Measurements from ENCODE around the gene ANKRD17.

ANKRD17 gene

GRCh38 chr4:73109493-73109892 lies 149.1 kb downstream of the ANKRD17 start:
- H3K4me3 ChIP-seq (ENCODE audit: low read depth in 1 of 2, low read length in 2 of 2): no peak overlapping the region
- H3K9me3 ChIP-seq (ENCODE audit: control insufficient read depth in 1 of 2, low read length in 2 of 2): no peaks in the 10 kb centered on the region
- no peak overlapping the region for H3K27ac ChIP-seq (ENCODE audit: low read length)
- no peaks in the 10 kb centered on the region for H3K27me3 ChIP-seq (ENCODE audit: low read depth, low read length)
- H3K4me1 ChIP-seq (ENCODE audit: control insufficient read depth in 1 of 2, insufficient read depth in 2 of 2, low read length in 2 of 2): no peaks in the 10 kb centered on the region
- H3K36me3 ChIP-seq (ENCODE audit: control insufficient read depth in 1 of 2, insufficient read depth in 2 of 2, low read length in 2 of 2): peaks cover 32 to 56% of the 10 kb centered on the region in 2 donors

- no peaks in the 10 kb centered on the region for H3K27me3 ChIP-seq (ENCODE audit: low read depth, low read length)
- H3K9me3 ChIP-seq (ENCODE audit: control insufficient read depth in 1 of 2, low read length in 2 of 2): no peaks in the 10 kb centered on the region
- no peak overlapping the region for H3K4me3 ChIP-seq (ENCODE audit: low read depth in 1 of 2, low read length in 2 of 2)
- H3K4me1 ChIP-seq (ENCODE audit: control insufficient read depth in 1 of 2, insufficient read depth in 2 of 2, low read length in 2 of 2): no peaks in the 10 kb centered on the region
- no peak overlapping the region for H3K27ac ChIP-seq (ENCODE audit: low read length)
- peaks cover 40 to 65% of the 10 kb centered on the region in 2 donors for H3K36me3 ChIP-seq (ENCODE audit: control insufficient read depth in 1 of 2, insufficient read depth in 2 of 2, low read length in 2 of 2)
Measured at GRCh38 chr4:73104695-73105094, 153.9 kb downstream of the ANKRD17 start.

GRCh38 chr4:73103799-73104503 lies 154.6 kb downstream of the ANKRD17 start:
- H3K4me1 ChIP-seq (ENCODE audit: control insufficient read depth in 1 of 2, insufficient read depth in 2 of 2, low read length in 2 of 2): no peaks in the 10 kb centered on the region
- H3K4me3 ChIP-seq (ENCODE audit: low read depth in 1 of 2, low read length in 2 of 2): no peak overlapping the region
- no peaks in the 10 kb centered on the region for H3K27me3 ChIP-seq (ENCODE audit: low read depth, low read length)
- peaks cover 40 to 65% of the 10 kb centered on the region in 2 donors for H3K36me3 ChIP-seq (ENCODE audit: control insufficient read depth in 1 of 2, insufficient read depth in 2 of 2, low read length in 2 of 2)
- H3K27ac ChIP-seq (ENCODE audit: low read length): no peak overlapping the region
- H3K9me3 ChIP-seq (ENCODE audit: control insufficient read depth in 1 of 2, low read length in 2 of 2): no peaks in the 10 kb centered on the region

GRCh38 chr4:73099143-73099542 lies 159.5 kb downstream of the ANKRD17 start:
- H3K4me1 ChIP-seq (ENCODE audit: control insufficient read depth in 1 of 2, insufficient read depth in 2 of 2, low read length in 2 of 2): no peaks in the 10 kb centered on the region
- no peaks in the 10 kb centered on the region for H3K9me3 ChIP-seq (ENCODE audit: control insufficient read depth in 1 of 2, low read length in 2 of 2)
- H3K27ac ChIP-seq (ENCODE audit: low read length): no peak overlapping the region
- no peaks in the 10 kb centered on the region for H3K27me3 ChIP-seq (ENCODE audit: low read depth, low read length)
- peaks cover 33 to 61% of the 10 kb centered on the region in 2 donors for H3K36me3 ChIP-seq (ENCODE audit: control insufficient read depth in 1 of 2, insufficient read depth in 2 of 2, low read length in 2 of 2)
- no peak overlapping the region for H3K4me3 ChIP-seq (ENCODE audit: low read depth in 1 of 2, low read length in 2 of 2)

GRCh38 chr4:73098713-73099112 lies 159.9 kb downstream of the ANKRD17 start:
- H3K4me3 ChIP-seq (ENCODE audit: low read depth in 1 of 2, low read length in 2 of 2): no peak overlapping the region
- no peaks in the 10 kb centered on the region for H3K9me3 ChIP-seq (ENCODE audit: control insufficient read depth in 1 of 2, low read length in 2 of 2)
- no peaks in the 10 kb centered on the region for H3K4me1 ChIP-seq (ENCODE audit: control insufficient read depth in 1 of 2, insufficient read depth in 2 of 2, low read length in 2 of 2)
- H3K36me3 ChIP-seq (ENCODE audit: control insufficient read depth in 1 of 2, insufficient read depth in 2 of 2, low read length in 2 of 2): peaks cover 30 to 65% of the 10 kb centered on the region in 2 donors
- no peaks in the 10 kb centered on the region for H3K27me3 ChIP-seq (ENCODE audit: low read depth, low read length)
- H3K27ac ChIP-seq (ENCODE audit: low read length): no peak overlapping the region

- Histone ChIP-seq H3K4me1 (ENCODE audit: control insufficient read depth in 1 of 2, insufficient read depth in 2 of 2, low read length in 2 of 2) (no peaks in the 10 kb centered on the region), H3K27me3 (ENCODE audit: low read depth, low read length) (no peaks in the 10 kb centered on the region), H3K4me3 (ENCODE audit: low read depth in 1 of 2, low read length in 2 of 2) (no peak overlapping the region), H3K36me3 (ENCODE audit: control insufficient read depth in 1 of 2, insufficient read depth in 2 of 2, low read length in 2 of 2) (peaks cover 32 to 67% of the 10 kb centered on the region in 2 donors), H3K9me3 (ENCODE audit: control insufficient read depth in 1 of 2, low read length in 2 of 2) (no peaks in the 10 kb centered on the region), H3K27ac (ENCODE audit: low read length) (no peak overlapping the region)
Measured at GRCh38 chr4:73098016-73098415, 160.6 kb downstream of the ANKRD17 start.

- no peaks in the 10 kb centered on the region for H3K9me3 ChIP-seq (ENCODE audit: control insufficient read depth in 1 of 2, low read length in 2 of 2)
- H3K4me3 ChIP-seq (ENCODE audit: low read depth in 1 of 2, low read length in 2 of 2): no peak overlapping the region
- H3K4me1 ChIP-seq (ENCODE audit: control insufficient read depth in 1 of 2, insufficient read depth in 2 of 2, low read length in 2 of 2): no peaks in the 10 kb centered on the region
- H3K27me3 ChIP-seq (ENCODE audit: low read depth, low read length): no peaks in the 10 kb centered on the region
- no peak overlapping the region for H3K27ac ChIP-seq (ENCODE audit: low read length)
- H3K36me3 ChIP-seq (ENCODE audit: control insufficient read depth in 1 of 2, insufficient read depth in 2 of 2, low read length in 2 of 2): peaks cover 33 to 45% of the 10 kb centered on the region in 2 donors
Measured at GRCh38 chr4:73092868-73093267, 165.7 kb downstream of the ANKRD17 start.

GRCh38 chr4:73090738-73091137 lies 167.9 kb downstream of the ANKRD17 start:
- Histone ChIP-seq H3K9me3 (ENCODE audit: control insufficient read depth in 1 of 2, low read length in 2 of 2) (no peaks in the 10 kb centered on the region), H3K4me1 (ENCODE audit: control insufficient read depth in 1 of 2, insufficient read depth in 2 of 2, low read length in 2 of 2) (peaks cover 0 to 3% of the 10 kb centered on the region in 2 donors), H3K4me3 (ENCODE audit: low read depth in 1 of 2, low read length in 2 of 2) (no peak overlapping the region), H3K27ac (ENCODE audit: low read length) (no peak overlapping the region), H3K36me3 (ENCODE audit: control insufficient read depth in 1 of 2, insufficient read depth in 2 of 2, low read length in 2 of 2) (peaks cover 28 to 38% of the 10 kb centered on the region in 2 donors), H3K27me3 (ENCODE audit: low read depth, low read length) (no peaks in the 10 kb centered on the region)

GRCh38 chr4:73087871-73088270 lies 170.7 kb downstream of the ANKRD17 start:
- H3K27ac ChIP-seq (ENCODE audit: low read length): no peak overlapping the region

GRCh38 chr4:73086095-73086868 lies 172.3 kb downstream of the ANKRD17 start:
- H3K27ac ChIP-seq (ENCODE audit: low read length): no peak overlapping the region
- H3K9me3 ChIP-seq (ENCODE audit: control insufficient read depth in 1 of 2, low read length in 2 of 2): no peaks in the 10 kb centered on the region
- peak overlapping the region; percentile 24 to 33 for H3K4me3 ChIP-seq (ENCODE audit: low read depth in 1 of 2, low read length in 2 of 2)
- no peaks in the 10 kb centered on the region for H3K27me3 ChIP-seq (ENCODE audit: low read depth, low read length)
- H3K36me3 ChIP-seq (ENCODE audit: control insufficient read depth in 1 of 2, insufficient read depth in 2 of 2, low read length in 2 of 2): peaks cover 9 to 10% of the 10 kb centered on the region in 2 donors
- peaks cover 0 to 3% of the 10 kb centered on the region in 2 donors for H3K4me1 ChIP-seq (ENCODE audit: control insufficient read depth in 1 of 2, insufficient read depth in 2 of 2, low read length in 2 of 2)

More at GRCh38 chr4:73087871-73088270, 170.7 kb downstream of the ANKRD17 start:
- H3K27me3 ChIP-seq (ENCODE audit: low read depth, low read length): no peaks in the 10 kb centered on the region
- no peaks in the 10 kb centered on the region for H3K9me3 ChIP-seq (ENCODE audit: control insufficient read depth in 1 of 2, low read length in 2 of 2)
- H3K4me1 ChIP-seq (ENCODE audit: control insufficient read depth in 1 of 2, insufficient read depth in 2 of 2, low read length in 2 of 2): peaks cover 0 to 3% of the 10 kb centered on the region in 2 donors
- peaks cover 20 to 25% of the 10 kb centered on the region in 2 donors for H3K36me3 ChIP-seq (ENCODE audit: control insufficient read depth in 1 of 2, insufficient read depth in 2 of 2, low read length in 2 of 2)
- no peak overlapping the region for H3K4me3 ChIP-seq (ENCODE audit: low read depth in 1 of 2, low read length in 2 of 2)

GRCh38 chr4:73080789-73081188 lies 177.8 kb downstream of the ANKRD17 start:
- no peaks in the 10 kb centered on the region for H3K9me3 ChIP-seq (ENCODE audit: control insufficient read depth in 1 of 2, low read length in 2 of 2)
- H3K4me1 ChIP-seq (ENCODE audit: control insufficient read depth in 1 of 2, insufficient read depth in 2 of 2, low read length in 2 of 2): no peaks in the 10 kb centered on the region
- no peak overlapping the region for H3K4me3 ChIP-seq (ENCODE audit: low read depth in 1 of 2, low read length in 2 of 2)
- no peaks in the 10 kb centered on the region for H3K27me3 ChIP-seq (ENCODE audit: low read depth, low read length)
- H3K36me3 ChIP-seq (ENCODE audit: control insufficient read depth in 1 of 2, insufficient read depth in 2 of 2, low read length in 2 of 2): peaks cover 13 to 23% of the 10 kb centered on the region in 2 donors
- no peak overlapping the region for H3K27ac ChIP-seq (ENCODE audit: low read length)

Measured in muscle layer of duodenum (tissue), 2 donors.